Gastrocnemius medialis (tissue), 4 donors: ENCODE data around the gene C5orf15.

Experiments
- CTCF ChIP-seq, 5 experiments: fragments of 450-650 bp in 3 of 5; fragments of 200-600 bp in 2 of 5; sonication (generic) in 2 of 5; IDR thresholded peaks in 4 of 5; conservative IDR thresholded peaks in 1 of 5; 1 replicate in 4 of 5; 2 replicates in 1 of 5; pipeline ENCODE4 v1.5.1; 2016 to 2019; ENCODE audit warnings: antibody characterized with exemption in 5 of 5, mild to moderate bottlenecking in 3 of 5, moderate library complexity in 3 of 5
- POLR2A ChIP-seq, 2 donors: fragments of 450-650 bp; IDR thresholded peaks; one replicate each; pipeline ENCODE4 v1.6.1; 2017; ENCODE audit warnings: antibody characterized with exemption in 2 of 2, mild to moderate bottlenecking in 2 of 2, moderate library complexity in 2 of 2

DNA sequence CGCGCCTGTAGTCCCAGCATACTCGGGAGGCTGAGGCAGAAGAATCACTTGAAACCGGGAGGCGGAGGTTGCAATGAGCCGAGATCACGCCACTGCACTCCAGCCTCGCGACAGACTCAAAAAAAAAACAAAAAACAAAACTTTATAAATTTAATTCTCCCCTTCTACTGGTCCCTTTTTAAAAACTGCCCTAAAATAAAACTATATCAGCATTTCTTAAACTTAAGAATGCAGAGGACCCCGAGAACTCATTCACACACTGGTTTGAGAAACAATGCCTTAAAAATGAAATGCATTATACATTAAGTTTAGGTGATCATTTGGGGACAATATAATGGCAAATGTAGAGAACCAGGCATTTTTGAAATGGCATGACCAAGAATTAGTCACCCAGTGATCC is 2.3 kb downstream of the C5orf15 start:
- TF ChIP-seq CTCF (IDR thresholded peaks at IDR 0.05 in 4 of 5, conservative IDR thresholded peaks at IDR 0.05 in 1 of 5): no peak
- no peak for TF ChIP-seq POLR2A (IDR thresholded peaks at IDR 0.05)
